AG09319 (cell line): ENCODE measurements around the gene NADK.

Source experiments
- DNase-seq: peaks from one replicate; pipeline ENCODE4 v3.0.0-alpha.2; 2010; ENCODE audit warnings: low read depth; ENCODE audit errors: extremely low read depth
- TF ChIP-seq, protein P1 (sequence below): IDR thresholded peaks from 2 replicates; pipeline ENCODE4 v1.5.1; 2011; ENCODE audit warnings: low read depth, mild to moderate bottlenecking, inconsistent platforms, low read length, moderate library complexity

The NADK gene

DNA sequence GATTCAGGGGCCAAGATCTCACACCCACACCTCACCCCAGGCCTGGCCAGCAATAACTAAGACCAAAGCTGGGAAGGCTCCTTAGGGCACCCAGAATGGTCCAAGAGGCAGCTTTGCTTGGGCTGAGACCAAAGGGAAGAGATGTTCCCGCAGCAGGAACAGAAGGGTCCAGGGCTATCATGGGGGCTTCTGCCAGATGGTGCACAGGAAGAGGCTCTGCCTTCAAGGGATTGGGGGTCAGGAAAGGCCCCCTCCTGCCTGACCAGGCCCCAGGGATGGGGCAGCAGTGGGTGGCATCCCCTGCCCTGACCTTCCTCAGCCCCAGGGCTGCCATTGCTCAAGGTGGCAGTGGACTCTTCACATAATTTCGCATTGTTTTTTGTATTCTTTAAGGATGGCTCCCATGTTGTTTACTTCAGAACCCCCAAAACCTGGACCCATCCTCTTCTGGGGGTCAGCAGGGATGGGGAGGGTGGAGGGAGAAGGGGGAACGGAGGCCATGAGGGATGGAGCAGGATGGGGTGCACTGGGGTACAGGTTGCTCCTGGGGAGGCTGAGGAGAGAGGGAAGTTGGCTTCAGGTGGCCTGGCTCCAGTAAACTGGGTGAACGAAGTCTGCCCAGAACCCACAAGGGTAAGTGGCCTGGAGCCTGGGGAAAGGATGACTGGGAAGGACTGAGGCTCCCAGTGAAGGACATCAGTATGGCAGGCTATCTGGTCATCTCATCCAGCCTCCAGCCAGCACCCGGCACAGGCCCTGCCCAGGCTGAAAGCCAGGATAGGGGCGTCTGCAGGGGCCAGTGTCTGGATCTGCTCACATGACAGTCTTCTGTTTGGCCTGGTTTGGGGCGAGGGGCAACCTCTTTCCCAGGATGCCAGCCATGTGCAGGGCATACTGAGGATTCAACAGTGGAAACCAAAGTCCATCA, 2.6 kb upstream of the NADK start:
- TF ChIP-seq, protein P1, sequence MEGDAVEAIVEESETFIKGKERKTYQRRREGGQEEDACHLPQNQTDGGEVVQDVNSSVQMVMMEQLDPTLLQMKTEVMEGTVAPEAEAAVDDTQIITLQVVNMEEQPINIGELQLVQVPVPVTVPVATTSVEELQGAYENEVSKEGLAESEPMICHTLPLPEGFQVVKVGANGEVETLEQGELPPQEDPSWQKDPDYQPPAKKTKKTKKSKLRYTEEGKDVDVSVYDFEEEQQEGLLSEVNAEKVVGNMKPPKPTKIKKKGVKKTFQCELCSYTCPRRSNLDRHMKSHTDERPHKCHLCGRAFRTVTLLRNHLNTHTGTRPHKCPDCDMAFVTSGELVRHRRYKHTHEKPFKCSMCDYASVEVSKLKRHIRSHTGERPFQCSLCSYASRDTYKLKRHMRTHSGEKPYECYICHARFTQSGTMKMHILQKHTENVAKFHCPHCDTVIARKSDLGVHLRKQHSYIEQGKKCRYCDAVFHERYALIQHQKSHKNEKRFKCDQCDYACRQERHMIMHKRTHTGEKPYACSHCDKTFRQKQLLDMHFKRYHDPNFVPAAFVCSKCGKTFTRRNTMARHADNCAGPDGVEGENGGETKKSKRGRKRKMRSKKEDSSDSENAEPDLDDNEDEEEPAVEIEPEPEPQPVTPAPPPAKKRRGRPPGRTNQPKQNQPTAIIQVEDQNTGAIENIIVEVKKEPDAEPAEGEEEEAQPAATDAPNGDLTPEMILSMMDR = no peak
- DNase-seq = no peak

DNA sequence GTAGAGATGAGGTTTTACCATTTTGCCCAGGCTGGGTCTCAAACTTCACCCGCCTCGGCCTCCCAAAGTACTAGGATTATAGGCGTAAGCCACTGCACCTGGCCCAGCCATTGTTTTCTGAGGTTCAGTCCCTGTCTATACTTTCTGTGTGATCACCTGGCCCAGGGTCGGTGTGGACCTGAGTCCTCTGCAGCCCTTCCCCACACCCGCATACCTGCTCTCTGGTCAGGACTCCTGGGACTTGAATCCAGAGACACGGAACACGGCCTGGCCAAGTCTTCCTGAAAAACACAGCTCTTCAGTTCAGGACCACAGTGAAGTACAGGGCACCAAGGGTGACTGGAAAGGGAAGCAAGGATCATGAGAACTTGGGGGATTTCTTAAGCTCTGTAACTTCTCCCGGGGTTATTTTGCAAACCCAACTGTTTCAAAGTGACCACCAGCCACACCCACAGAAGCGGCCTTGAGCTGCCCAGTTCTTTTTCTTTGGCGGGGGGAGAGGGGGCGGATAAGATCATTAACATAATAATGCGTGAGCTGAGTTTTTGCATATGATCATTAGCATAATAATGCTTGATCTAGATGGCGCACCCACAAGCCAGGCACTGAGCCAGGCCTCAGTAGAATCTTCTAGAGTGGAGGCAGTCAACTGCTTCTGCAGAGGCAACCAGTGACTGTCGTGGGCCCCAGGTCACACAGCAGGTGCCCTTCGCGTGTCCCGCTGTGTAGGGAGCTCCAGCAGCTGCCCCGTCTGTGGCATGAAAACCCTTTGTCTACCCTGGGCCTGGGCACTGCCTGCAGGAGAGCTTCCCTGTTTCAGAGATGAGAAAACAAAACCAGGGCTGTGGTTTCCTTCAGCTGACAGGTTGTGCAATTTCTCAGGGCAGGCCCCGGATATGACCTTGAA, 1.7 kb upstream of the NADK start:
- DNase-seq = no peak
- TF ChIP-seq, protein P1 = no peak

DNA sequence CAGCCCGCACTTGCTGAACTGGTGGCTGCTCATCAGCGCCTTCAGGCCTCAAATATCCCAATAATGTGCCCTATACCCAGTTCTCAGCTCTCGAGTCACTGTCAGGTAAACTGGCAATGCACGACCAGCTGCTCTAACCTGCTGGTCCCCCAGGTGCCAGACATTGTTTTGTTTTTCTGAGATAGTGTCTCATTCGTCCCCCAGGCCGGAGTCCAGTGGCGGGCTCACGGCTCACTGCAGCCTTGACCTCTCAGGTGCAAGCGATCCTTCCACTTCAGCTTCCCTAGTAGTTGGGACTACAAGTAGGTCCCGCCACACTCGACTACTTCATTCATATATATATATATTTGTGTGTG, 1.0 kb upstream of the NADK start:
- DNase-seq = no peak
- TF ChIP-seq, protein P1 = no peak

DNA sequence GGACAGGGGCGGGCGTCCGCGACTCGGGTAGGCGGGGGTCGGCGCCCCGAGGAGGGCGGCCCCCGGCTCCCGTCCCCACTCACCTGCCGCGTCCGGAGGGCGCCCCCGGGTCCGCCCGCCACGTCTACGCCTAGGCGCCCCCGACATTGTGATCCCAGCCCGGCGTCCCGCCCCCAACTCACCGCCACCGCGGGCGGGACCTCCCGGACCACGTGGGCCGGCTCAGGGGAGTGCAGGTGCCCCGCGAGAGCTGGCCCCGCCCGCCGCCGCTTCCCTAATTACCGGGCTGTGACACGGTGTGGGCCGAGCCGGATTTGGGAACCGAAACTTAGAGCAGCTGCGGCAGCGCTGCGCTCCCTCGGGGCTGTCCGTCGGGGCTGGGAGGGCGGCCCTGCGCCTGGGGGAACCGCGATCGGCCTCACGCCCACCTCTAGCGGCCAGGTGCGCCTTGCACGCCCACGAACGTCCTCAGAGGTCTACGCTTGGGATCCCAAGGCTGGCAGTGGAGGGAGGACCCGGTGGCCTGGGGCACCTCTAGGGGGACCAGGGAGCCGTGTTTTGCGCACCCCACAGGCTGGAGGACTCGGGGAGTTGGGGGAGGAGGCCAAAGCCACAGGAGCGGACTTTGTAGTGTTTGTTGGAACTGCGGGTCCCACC, 521 bp upstream of the NADK start:
- DNase-seq = no peak
- TF ChIP-seq, protein P1 = no peak; the same call in 1 of the 2 replicates

DNA sequence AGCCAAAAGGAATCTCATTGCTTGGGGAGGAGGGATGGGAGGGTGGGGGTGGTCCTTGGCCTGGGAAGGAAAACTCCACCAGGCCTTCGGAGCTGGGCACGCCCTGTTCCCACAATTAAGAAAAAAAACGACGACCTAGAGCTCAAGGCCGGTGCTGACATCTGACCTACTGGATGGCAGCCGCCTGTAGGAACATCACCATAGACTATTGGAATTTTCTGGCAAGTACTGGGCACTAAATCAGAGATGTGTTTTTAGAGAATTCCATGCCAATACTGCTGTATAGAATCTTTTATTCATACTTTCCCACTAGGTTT, 729 bp downstream of the NADK start:
- no peak for DNase-seq
- TF ChIP-seq, protein P1 = no peak

DNA sequence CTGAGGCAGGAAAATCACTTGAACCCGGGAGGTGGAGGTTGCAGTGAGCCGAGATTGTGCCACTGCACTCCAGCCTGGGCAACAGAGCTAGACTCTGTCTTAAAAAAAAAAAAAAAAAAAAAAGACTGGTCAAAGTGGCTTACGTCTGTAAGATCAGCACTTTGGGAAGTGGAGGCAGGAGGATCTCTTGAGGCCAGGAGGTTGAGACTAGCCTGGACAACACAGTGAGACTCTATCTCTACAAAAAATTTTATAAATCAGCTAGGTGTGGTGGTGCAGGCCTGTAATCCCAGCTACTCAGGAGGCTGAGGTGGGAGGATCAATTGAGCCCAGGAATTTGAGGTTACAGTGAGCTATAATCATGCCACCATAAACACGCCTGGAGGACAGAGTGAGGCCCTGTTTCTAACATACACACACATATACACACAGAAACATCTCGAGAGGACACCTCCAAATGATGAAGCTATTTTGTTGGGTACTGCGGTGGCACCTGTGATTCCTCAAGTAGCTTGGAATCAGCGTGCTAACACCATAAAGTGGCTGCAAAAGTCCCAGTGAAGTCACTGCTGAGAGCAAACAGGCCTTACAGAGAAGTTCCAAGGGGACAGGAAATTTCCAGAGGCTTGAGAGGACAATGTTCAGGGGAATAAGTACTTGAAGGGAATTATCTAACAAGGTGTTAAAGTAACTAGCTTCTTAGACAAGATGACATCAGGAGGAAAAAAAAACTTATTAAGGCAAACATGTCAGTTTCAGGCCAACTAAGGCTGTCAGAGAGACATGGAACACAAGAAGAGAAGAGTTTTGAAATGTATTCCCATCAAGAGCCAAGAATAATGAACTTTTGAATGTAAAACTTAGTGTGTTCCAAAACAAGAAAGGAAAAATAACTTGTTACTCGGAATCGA, 1.3 kb downstream of the NADK start:
- TF ChIP-seq, protein P1 = no peak
- no peak for DNase-seq
